Pulmonary artery endothelial cell (primary cell): Measurements from ENCODE around the gene FLRT2. TPM values are rescaled to one million over a fixed set of nuclear protein-coding genes. Genes with fewer than 3 reads are reported as not detected.

ENCODE experiments used
- DNase-seq: peaks from one replicate; pipeline ENCODE4 v3.0.0-alpha.2; 2011; ENCODE audit warnings: low read depth, low spot score
- total RNA-seq: library from RNA; depleted of rRNA; stranded (reverse); fragments of >200 nt; gene quantifications from 2 replicates; pipeline ENCODE4 v1.2.3, GENCODE V29; 2014

Gene FLRT2
- total RNA-seq, 1 donor from 2014 or later: 20.8 TPM

DNA sequence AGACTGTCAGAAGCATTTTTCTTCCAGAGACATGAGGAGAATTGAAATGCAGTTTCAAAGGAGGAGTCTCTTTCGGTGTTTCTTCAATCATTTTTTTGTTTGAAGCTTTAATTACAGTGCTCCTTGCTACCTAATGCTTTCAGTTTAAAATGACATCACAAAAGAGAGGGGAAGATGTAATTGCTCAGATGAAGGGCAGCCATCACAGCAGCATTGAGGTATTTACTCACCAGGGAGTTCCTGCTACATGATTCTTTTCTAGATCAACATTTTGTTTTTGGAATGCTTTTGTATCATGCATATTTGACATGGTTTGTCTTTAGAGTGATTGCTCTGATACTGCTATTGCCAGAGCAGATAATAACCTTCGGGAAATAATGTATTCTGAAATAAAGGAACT, 28.6 kb downstream of the FLRT2 start:
- no peak for DNase-seq

DNA sequence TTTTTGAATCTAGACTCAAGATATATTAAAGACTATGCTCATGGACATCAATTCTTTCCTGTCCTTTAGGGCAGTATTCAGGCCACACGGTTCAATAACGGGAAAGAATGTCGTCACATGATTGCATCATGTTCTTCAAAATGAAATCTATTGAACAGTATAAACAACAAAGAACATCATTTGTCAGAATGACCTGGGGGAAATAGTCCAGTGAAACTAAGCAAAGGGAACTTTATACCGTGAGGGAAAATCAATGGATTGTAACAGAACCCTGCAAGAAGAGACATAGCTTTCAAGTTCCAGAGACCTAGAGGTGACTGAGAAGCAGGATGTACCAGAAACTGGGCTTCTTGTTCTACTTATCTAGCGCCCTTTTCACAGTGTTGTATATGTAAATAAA, 32.7 kb downstream of the FLRT2 start:
- no peak for DNase-seq

DNA sequence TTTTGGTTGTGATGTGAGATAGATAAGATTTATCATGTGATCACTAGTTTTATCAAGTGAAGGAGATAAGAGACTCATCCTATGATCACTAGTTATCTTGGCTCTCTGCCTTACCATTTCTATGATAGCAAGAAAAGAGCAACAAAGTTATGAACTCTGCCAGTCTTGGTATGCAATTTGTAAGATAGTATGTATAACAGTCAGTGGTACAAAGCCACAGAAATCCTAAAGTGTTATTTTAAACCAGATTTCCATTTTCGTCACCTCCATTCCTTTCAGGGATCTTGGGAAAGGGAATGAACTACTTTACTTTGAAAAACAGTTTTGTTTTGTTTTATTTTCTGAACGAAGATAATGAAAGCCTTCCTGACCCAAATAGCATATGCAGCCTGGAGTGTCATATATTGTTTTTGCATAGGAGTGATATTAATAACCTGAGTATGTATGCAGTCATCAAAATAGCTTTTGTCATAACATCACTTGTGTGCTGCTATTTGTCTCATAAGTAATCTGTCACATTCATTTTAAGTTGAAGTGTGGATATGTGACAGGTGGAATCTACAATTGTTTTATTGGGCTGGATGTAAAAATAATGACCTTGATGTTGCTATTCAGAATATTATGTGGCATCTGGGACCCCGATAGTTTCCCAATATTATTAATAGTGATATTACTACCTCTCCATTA, 35.0 kb downstream of the FLRT2 start:
- DNase-seq: no peak

DNA sequence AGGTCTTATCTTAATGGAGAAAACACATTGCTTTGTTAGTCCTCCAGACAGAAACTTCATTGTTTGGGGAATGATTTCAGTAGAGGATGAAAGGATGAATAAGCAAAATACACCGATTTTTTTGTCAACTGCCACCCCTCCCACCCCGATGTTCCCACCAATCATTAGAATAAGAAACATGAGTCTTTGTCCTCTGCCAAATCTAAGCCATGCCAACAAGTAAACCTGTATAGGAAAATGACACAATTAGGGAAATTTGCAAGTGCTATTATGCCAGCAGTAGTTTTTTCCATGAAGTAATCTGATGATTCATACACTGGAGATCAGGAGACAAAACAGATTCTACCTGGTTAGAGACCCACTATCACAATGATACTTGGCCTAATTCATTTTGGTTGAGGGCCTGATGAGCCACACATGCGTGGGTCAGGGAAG, 35.9 kb downstream of the FLRT2 start:
- peak; percentile 70 for DNase-seq

DNA sequence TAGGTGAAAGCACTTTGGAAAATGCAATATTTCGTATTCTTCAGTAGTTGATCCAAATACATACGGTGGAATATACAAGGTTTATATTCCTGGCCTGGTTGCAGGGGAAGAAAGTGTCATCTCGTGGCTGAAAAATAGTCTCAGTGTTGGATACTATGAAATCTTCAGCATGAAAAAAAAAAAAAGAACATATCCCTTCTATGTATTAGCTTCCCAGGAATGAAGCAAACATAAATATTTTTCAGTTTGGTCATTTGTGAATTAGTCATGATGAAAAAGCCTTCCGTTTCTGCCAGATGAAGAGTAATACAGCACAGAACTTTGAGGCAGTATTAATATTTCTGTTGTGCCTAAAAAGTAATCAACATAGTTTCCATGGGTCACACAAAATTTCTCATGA, 36.7 kb downstream of the FLRT2 start:
- DNase-seq: peak; percentile 36

DNA sequence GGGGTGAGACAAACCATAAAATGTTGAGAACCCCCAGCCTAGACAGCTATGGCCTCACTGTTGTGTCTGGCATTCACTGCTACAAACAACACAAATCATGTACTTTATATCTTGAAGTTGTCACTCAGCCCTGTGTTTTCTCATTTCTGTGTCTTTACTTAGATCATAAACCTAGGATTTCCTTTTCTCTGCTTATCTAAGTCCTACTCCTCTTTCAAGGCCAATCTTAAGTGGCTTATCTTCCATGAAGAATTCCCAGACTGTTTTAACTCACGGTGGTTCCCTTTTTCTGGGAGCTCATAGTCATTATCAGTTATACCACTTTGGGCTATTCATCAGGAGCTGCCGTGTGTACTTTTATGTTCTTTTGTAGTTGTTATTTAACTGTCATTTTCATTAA, 42.1 kb downstream of the FLRT2 start:
- DNase-seq: no peak

DNA sequence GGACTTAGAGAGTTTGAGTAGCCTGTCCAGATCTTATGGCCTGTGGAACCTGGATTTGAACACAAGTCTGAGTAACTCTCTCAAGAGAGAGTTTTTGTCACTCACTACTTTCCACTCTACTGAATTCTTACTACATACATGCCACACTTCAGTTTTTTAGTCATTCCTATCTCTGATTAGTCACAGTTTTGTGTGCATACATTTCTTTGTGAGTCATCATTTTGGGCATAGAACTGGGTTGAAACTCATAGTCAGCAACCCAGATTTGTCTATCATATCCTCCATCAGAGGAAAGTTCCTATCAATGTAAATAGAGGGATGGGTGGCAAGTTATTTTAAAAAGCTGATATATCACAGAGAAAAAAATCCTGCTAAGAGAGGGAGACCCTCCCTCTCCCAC, 42.9 kb downstream of the FLRT2 start:
- DNase-seq: no peak

DNA sequence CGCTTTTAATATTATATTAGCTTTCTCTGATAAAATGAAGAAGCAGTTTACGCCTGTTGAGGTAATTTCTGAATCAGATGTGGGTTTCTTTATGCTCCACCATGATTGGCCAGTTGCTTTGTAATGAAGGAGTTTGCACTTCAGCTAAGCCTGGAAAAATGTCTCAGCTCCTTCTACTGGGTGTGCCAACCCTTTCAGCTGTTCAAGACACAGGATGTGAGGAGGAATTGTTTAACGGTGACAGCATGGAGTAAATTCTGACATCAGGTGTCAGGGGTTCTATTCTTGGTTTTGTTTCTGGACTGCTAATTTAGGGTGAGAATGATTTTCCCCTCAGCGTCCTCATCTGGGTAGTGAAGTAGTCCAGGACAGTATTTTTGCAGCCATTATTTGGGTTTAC, 43.5 kb downstream of the FLRT2 start:
- no peak for DNase-seq

DNA sequence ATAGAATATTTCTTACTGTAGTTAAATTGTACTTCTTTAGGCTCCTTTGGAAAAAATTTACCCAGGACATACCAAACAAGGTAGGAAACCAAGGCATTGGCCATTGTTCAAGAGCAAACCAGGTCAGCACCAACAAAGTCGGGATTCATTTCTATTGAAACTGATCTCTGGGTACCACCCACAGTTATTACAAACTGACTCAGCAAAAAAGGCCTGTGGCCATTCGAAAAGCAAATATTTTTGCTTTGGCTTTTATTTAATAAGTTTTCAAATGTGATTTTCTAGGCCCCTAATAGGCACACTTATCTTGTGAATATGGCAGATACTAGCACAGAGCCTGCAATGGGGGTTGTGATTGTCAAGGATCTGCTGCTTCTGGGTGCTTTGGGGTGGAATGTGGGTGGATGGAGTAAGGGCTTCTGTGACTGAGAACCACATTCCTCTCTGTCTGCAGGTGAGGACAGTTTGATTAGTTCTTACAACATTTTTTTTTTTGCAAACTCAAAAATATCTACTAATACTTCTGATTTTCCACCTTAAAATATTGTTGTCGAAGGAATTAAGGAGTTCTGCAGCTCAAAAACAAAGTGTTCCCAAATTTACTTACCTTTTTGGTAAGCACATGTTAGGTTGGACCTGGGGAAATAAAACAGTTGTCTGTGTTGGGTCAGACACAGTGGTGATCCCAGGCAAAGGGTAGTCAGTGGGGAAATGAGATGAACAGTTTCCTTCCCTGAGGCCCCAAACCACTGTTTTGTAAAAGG, 45.1 kb downstream of the FLRT2 start:
- no peak for DNase-seq

DNA sequence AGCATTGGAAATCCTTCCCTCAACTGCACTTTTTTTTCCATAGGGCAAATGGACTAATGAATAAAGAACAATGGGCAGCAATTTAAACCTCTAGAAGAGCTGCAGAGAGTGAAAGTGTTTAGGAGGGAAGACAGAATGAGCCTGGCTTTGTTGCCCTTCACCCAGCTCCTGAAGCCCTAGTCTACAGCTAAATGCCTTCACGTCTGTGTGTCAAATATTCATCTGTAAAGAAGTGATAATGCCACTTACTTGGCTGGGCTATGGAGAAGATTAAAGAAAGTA, 45.6 kb downstream of the FLRT2 start:
- no peak for DNase-seq

DNA sequence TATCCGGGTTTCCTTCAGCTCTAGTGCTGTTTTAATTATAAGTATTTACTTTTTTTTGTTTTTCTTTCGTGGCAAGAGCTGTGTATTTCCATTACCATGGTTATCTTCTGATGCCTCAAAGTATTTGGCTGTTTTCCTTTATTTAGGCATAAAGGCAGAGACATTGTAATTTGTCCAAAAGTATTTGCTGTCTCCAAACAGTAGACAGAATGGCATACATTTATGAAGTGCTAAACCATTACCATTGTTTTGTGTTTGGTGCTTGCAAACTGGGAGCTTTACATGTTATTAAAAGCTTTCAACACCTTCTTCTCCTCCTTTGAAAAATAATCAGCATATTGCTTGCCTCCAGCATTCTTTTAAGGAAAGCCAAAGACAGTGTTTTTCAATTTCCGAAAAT, 46.3 kb downstream of the FLRT2 start:
- no peak for DNase-seq

DNA sequence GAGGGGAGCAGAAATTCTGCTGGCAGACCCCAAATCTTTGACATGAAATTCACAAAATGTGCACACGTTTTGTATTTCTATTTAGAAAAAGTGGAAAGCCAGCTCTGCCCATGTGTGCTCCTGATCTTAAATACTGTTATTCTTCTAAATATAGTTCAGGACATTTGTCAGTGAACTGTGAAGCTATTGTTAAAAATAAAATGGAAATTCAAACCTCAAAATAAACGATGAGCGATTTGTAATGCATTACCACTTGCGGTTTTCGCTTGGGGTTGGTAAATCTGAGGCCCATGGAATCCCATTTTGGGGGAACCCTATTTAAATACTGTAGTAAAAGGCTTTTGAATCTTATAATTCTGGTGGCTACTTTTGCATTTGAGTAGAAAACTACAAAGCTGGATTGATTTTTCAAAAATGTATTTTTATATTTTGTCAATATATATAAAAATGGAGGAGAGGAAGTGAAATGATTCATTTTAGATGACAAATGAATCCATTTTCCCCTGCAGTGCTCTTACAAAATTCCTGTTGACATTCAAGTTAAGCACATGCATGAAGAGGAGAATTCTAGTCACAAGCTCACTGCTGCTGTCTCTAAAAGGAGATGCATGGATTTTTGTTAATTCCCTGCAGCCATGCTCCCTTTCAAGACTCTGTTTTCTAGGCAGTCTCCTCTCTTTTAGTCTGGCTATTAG, 47.1 kb downstream of the FLRT2 start:
- no peak for DNase-seq

DNA sequence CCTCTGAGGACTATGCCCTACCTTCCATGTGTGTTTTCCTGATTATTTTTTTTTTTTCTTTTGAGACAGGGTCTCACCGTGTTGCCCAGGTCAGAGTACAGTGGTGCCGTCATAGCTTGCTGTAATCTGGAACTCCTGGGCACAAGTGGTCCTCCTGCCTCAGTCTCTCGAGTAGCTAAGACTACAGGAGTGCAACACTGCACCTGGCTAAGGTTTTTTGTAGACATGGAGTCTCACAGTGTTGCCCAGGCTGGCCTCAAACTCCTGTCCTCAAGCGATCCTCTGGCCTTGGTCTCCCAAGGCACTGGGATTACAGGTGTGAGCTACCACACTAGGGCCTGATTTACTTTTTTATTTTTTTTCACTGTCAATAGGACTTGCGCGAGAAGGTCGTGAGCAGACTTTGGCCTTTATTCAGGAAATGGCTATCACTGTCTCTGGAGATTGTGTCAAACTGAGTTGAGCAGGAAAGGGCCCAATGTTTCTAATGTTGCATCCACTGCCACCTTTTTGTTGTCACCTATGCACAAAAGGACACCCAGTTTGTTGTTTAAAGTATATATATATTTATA, 47.7 kb downstream of the FLRT2 start:
- no peak for DNase-seq

DNA sequence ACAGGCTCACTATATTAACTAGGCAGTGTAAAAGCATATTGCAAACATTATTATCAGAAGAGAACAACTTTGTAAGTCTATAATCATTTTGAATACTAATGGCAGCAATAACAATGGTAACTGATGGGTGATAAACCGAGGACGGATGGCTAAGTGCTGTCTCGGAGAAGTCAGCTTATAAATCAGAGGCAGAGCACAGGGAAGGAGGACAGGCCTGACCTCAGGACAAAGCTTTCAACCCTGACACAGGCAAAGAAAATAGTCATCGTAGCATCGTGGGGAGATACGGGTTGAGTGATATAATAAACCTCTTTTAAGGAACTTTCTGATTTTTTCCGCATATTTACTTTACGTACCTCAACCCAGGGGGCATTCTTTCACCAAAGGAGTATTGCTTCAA, 48.4 kb downstream of the FLRT2 start:
- no peak for DNase-seq

DNA sequence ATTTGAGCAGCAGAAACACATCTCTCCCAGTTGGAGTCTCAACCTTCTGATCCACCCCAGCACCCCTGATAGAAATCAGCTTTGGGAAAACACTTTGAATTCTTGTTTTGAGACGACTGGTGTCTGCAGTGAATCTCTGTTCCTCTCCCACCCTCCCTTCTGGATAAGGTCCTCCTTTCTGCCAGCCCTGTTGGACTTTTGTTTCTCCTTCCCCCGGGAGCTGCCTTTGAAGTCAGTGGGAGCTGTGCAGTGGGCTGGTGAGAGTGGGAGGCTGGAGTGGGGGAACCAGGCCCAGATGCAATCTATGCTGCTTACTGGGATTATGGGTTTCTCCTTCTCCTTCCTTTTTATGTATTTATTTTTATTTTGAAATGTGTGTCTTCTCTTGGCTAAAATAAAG, 49.0 kb downstream of the FLRT2 start:
- DNase-seq: no peak

DNA sequence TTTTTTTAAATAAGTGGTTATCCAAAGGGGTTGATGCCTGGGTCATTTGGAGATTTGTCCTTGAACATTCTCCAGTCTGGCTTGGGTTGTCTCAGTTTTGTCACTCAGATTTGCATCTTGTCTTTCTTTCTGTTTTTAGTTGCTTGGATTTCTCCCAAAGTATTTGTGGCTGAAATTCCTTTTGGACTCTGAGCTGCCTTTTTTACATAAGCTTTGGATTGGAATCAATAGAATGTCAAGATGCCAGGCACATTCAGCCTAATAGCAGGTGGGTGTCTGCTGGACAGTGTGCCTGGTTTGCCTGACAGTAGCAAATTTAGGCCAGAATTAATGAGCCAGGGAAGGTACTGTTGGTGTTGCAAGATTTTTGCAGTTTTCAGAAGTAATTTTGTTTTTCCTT, 50.0 kb downstream of the FLRT2 start:
- DNase-seq: no peak

DNA sequence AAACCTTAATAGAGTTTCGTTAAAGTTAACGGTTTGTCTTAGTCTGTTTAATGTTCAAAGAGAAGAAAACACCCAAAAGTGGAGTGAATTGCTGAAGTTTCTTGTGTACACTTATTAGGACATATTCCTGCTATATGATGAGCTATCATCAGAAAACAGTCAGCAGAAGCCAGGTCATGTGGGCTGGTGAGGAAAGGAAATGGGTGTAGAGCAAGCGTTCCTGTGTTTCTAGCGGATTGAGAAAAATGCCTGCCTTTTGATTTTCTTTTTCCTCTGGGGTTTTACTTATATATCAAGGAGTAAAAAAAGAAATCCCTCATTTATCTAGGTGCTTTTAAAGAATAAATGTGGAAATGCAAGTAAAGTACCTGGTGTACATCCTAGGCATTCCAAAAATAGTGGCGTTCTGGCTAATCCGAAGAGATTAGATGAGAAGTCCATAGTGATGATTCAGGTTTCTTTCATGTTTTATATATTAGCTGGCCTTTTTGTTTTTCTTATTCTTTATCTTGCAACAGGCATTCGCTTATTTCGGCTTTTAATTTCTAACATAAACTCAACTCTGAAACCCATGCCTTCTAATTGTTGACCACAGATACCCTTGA, 50.7 kb downstream of the FLRT2 start:
- DNase-seq: no peak

DNA sequence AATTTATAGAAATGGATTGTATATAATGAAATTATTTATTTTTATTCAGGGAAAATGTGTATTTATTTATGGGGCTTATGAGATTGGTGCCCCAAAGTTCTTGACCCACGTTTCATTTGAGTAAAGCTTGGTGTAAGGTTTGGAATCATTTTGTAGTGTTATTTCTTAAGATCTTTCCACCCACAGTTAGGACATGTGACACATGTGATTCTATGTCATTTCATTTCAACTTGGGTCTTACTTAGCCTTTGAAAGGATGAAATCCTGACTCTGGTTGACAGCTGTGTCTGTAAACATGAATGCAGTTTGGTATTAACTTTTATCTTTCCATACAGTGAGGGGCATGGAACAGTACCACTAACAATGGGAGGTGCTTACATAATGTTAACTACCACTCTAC, 51.7 kb downstream of the FLRT2 start:
- DNase-seq: no peak

DNA sequence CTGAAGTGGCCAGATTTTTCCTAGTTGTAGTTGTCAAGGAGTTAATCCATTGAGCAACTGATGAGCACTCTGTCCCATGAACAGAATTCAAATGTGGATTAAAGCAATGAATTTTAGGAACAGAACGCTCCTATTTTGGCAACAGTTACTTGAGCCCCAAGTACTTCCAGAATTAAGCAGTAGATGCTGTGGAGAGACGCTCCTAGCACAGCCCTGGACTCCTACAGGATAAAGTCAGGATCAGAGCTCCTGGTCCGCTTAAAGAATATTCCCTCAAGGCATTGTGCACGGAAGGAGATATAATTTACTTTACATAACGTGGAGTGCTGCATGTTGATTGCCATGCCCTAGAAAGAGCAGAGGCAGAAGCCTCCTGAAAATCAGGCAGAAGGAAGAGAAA, 53.4 kb downstream of the FLRT2 start:
- no peak for DNase-seq

DNA sequence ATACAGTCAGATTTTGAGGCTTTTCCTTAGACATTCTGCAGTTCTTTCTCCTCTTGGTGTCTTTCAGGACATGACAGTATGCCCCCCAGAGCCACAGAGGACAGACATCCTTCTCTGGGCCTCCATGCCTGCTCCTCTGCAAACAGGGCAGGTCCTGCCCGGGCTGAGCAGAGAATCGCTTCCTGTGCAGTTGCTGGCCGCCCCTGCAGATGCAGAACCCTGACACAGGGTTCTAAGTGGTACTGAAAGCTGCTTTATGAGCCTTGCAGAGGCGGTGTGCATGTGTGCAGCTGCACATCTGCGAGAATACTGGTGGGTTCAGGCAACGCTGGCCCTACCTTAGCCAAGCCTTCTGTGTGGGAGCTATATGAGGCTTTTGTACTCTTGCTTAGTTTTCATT, 54.5 kb downstream of the FLRT2 start:
- no peak for DNase-seq

DNA sequence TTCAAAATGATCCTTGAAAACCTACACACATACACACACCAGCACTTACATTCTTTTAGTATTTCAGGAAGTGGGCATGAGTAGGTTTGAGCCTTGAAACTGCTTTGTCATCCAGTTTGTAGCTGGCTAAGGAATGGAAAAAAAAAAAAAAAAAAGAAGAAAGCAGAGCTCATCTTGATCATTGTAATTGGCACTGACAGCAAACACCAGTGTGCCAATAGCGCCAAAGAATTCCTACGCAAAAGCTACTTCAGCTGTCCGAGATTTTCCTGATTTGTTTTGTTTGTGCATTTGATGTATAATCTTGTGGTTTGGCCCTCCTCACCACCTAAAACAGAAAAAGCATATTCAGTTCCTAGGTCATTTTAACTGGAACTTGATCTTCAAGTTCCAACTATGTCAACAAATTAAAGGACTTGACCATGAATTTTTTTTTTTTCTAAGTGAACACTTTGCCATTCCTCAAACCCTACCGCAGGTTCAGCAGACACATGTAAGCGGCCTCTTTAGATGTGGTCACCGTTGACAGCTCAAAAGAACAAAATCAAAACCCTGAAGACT, 57.3 kb downstream of the FLRT2 start:
- DNase-seq: no peak

DNA sequence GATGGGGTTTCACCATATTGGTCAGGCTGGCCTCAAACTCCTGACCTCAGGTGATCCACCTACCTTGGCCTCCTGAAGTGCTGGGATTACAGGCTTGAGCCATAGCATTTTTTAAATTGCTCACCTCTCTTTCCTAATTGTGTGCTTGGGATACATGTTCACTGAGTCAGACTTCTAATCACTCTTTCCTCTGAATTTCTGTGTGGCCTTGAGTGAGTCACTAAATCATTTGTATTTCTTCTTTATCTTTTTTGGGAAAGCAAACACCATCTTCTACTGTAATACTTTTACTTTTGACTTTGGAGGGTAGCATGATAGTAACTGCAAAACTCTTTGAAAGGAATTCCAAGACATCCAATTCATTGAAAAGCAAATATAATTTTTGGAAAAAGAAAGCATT, 60.8 kb downstream of the FLRT2 start:
- no peak for DNase-seq
